ENCODE data around the gene PLD1.
A peak's percentile ranks its signal among the peaks of the same experiment; 100 is the strongest.
"Not testable (repeated sequence)": the region's sequence is repeated elsewhere in the genome, so short reads cannot be mapped to it uniquely, and the experiment has no call there.

Gene PLD1

GRCh38 chr3:171770689-171771620 is 39.3 kb downstream of the PLD1 start:
- DNase-seq = peak; percentile 46

- DNase-seq = no peak
Measured at GRCh38 chr3:171769461-171769860, 40.8 kb downstream of the PLD1 start.

GRCh38 chr3:171768986-171769385 is 41.3 kb downstream of the PLD1 start:
- DNase-seq = no peak

GRCh38 chr3:171768281-171768900 is 41.9 kb downstream of the PLD1 start:
- no peak for DNase-seq

GRCh38 chr3:171765511-171765887 is 44.8 kb downstream of the PLD1 start:
- DNase-seq = no peak

- DNase-seq = no peak
Measured at GRCh38 chr3:171763392-171763791, 46.9 kb downstream of the PLD1 start.

- no peak for DNase-seq
Measured at GRCh38 chr3:171760477-171760876, 49.8 kb downstream of the PLD1 start.

GRCh38 chr3:171758109-171758508 is 52.2 kb downstream of the PLD1 start:
- DNase-seq = no peak

- DNase-seq = no peak
Measured at GRCh38 chr3:171757361-171758034, 52.8 kb downstream of the PLD1 start.

- no peak for DNase-seq
Measured at GRCh38 chr3:171755656-171756055, 54.6 kb downstream of the PLD1 start.

- no peak for DNase-seq
Measured at GRCh38 chr3:171755015-171755589, 55.2 kb downstream of the PLD1 start.

GRCh38 chr3:171753665-171754408 is 56.4 kb downstream of the PLD1 start:
- DNase-seq = no peak

- DNase-seq = no peak
Measured at GRCh38 chr3:171753025-171753472, 57.2 kb downstream of the PLD1 start.

GRCh38 chr3:171752329-171752728 is 58.0 kb downstream of the PLD1 start:
- no peak for DNase-seq

- no peak for DNase-seq
Measured at GRCh38 chr3:171749124-171749523, 61.2 kb downstream of the PLD1 start.

- DNase-seq = no peak
Measured at GRCh38 chr3:171748064-171748924, 62.0 kb downstream of the PLD1 start.

- no peak for DNase-seq
Measured at GRCh38 chr3:171747223-171747920, 62.9 kb downstream of the PLD1 start.

- not testable (repeated sequence) for DNase-seq
Measured at GRCh38 chr3:171746320-171747222, 63.7 kb downstream of the PLD1 start.

- no peak for DNase-seq
Measured at GRCh38 chr3:171745577-171746319, 64.5 kb downstream of the PLD1 start.

Measured in midbrain (tissue), 1 donor.